CD4-positive, alpha-beta T cell treated with Interleukin-6 at 100 ng/mL for 8 hours (primary cell): ENCODE results near the gene AREG.

ENCODE experiments used
- DNase-seq: peaks from one replicate; pipeline ENCODE4 v3.0.0-alpha.2; 2020; ENCODE audit warnings: mixed read lengths, low spot score

Gene AREG

GRCh38 chr4:74433043-74433442 is 11.9 kb upstream of the AREG start:
- no peak for DNase-seq

GRCh38 chr4:74433541-74434172 is 11.3 kb upstream of the AREG start:
- DNase-seq, result no peak

- DNase-seq, result no peak
Measured at GRCh38 chr4:74435296-74435695, 9.6 kb upstream of the AREG start.

GRCh38 chr4:74437866-74438265 is 7.1 kb upstream of the AREG start:
- DNase-seq, result no peak

- DNase-seq, result no peak
Measured at GRCh38 chr4:74438661-74439060, 6.3 kb upstream of the AREG start.

GRCh38 chr4:74439952-74440351 is 5.0 kb upstream of the AREG start:
- no peak for DNase-seq

GRCh38 chr4:74440356-74440755 is 4.6 kb upstream of the AREG start:
- DNase-seq, result no peak

GRCh38 chr4:74441744-74442143 is 3.2 kb upstream of the AREG start:
- no peak for DNase-seq

GRCh38 chr4:74446193-74446868 is 1.4 kb downstream of the AREG start:
- DNase-seq, result no peak

GRCh38 chr4:74446896-74447295 is 2.0 kb downstream of the AREG start:
- DNase-seq, result no peak

- no peak for DNase-seq
Measured at GRCh38 chr4:74447636-74448233, 2.8 kb downstream of the AREG start.

- DNase-seq, result no peak
Measured at GRCh38 chr4:74449571-74450297, 4.8 kb downstream of the AREG start.

- DNase-seq, result no peak
Measured at GRCh38 chr4:74450298-74450683, 5.4 kb downstream of the AREG start.

- no peak for DNase-seq
Measured at GRCh38 chr4:74451214-74451661, 6.3 kb downstream of the AREG start.

GRCh38 chr4:74453037-74453635 is 8.2 kb downstream of the AREG start:
- DNase-seq, result no peak

GRCh38 chr4:74453829-74454742 is 9.2 kb downstream of the AREG start:
- DNase-seq, result no peak

- no peak for DNase-seq
Measured at GRCh38 chr4:74455361-74456055, 10.6 kb downstream of the AREG start.

- no peak for DNase-seq
Measured at GRCh38 chr4:74456056-74456744, 11.3 kb downstream of the AREG start.

- no peak for DNase-seq
Measured at GRCh38 chr4:74456849-74457395, 12.0 kb downstream of the AREG start.

- DNase-seq, result no peak
Measured at GRCh38 chr4:74460833-74461232, 15.9 kb downstream of the AREG start.
